ENCODE data around the gene RBM20.

DNA sequence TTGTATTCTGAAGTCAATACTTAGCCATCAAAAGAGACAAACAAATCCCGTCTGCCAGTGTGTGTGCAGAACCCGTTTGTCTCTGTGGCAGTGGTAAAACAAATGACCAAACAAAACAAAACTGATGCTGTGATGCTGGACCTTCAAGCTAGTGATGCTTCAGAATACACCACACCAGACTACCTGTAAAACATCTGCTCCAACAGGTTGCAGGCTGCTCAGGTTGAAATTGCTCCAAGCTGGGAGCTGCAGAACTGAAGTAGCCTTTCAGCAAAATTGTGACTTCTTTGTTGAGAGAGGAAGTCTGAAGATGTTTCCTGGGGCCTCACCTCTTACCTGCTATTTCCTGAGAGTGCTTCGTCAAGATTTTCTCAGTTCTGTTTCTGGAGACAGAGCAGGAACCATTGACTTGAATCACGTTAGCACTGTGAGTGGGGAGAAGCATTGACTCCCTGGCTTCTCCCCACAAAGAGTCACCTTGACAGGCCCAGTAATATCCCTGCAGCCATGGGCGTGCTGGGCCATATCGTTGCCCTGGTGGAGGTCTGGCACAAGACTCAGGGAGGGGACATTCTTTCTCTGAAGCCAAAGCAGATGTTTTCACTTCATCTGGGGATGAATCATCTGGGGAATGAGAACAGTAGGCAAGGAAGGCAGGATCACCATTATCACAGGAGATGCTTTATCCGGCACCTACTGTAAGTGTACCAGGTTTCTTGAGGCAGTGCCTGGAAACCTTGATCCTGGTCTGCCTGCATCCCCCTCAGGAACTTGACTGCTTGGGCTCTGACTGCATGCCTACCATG is 80.2 kb downstream of the RBM20 start:
- TF ChIP-seq, protein P1, sequence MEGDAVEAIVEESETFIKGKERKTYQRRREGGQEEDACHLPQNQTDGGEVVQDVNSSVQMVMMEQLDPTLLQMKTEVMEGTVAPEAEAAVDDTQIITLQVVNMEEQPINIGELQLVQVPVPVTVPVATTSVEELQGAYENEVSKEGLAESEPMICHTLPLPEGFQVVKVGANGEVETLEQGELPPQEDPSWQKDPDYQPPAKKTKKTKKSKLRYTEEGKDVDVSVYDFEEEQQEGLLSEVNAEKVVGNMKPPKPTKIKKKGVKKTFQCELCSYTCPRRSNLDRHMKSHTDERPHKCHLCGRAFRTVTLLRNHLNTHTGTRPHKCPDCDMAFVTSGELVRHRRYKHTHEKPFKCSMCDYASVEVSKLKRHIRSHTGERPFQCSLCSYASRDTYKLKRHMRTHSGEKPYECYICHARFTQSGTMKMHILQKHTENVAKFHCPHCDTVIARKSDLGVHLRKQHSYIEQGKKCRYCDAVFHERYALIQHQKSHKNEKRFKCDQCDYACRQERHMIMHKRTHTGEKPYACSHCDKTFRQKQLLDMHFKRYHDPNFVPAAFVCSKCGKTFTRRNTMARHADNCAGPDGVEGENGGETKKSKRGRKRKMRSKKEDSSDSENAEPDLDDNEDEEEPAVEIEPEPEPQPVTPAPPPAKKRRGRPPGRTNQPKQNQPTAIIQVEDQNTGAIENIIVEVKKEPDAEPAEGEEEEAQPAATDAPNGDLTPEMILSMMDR (IDR thresholded peaks at IDR 0.05) = no peak
- TF ChIP-seq POLR2AphosphoS5 (IDR thresholded peaks at IDR 0.05) = no peak

Measured in gastroesophageal sphincter (tissue), 3 donors.